ENCODE data around the gene HBZ.
"Not testable (repeated sequence)": the region's sequence is repeated elsewhere in the genome, so short reads cannot be mapped to it uniquely, and the experiment has no call there.

The HBZ gene

GRCh38 chr16:140175-140857 is 12.1 kb upstream of the HBZ start:
- no peak for DNase-seq

- DNase-seq: no peak
Observed at GRCh38 chr16:142405-142967, 10.0 kb upstream of the HBZ start.

- DNase-seq: no peak
Observed at GRCh38 chr16:143047-143446, 9.4 kb upstream of the HBZ start.

GRCh38 chr16:143456-143855 is 9.0 kb upstream of the HBZ start:
- no peak for DNase-seq

- DNase-seq: no peak
Observed at GRCh38 chr16:144797-145252, 7.6 kb upstream of the HBZ start.

- DNase-seq: no peak
Observed at GRCh38 chr16:146646-147045, 5.8 kb upstream of the HBZ start.

- no peak for DNase-seq
Observed at GRCh38 chr16:149024-149660, 3.3 kb upstream of the HBZ start.

- not testable (repeated sequence) for DNase-seq
Observed at GRCh38 chr16:153129-153521, 681 bp downstream of the HBZ start.

GRCh38 chr16:153550-154216 is 1.2 kb downstream of the HBZ start:
- DNase-seq: not testable (repeated sequence)

GRCh38 chr16:154217-155030 is 2.0 kb downstream of the HBZ start:
- peak in 1 of 2 experiments; percentile 14 for DNase-seq

GRCh38 chr16:155031-155398 is 2.6 kb downstream of the HBZ start:
- DNase-seq: no peak

- no peak for DNase-seq
Observed at GRCh38 chr16:159136-159849, 6.8 kb downstream of the HBZ start.

GRCh38 chr16:160242-160641 is 7.8 kb downstream of the HBZ start:
- not testable (repeated sequence) for DNase-seq

GRCh38 chr16:160691-161190 is 8.3 kb downstream of the HBZ start:
- no peak for DNase-seq

GRCh38 chr16:162271-162991 is 10.0 kb downstream of the HBZ start:
- no peak for DNase-seq

GRCh38 chr16:163139-163538 is 10.7 kb downstream of the HBZ start:
- DNase-seq: not testable (repeated sequence)

- DNase-seq: not testable (repeated sequence)
Observed at GRCh38 chr16:163696-164095, 11.3 kb downstream of the HBZ start.

- not testable (repeated sequence) for DNase-seq
Observed at GRCh38 chr16:164134-164823, 11.8 kb downstream of the HBZ start.

- DNase-seq: no peak
Observed at GRCh38 chr16:164827-165538, 12.5 kb downstream of the HBZ start.

All from activated CD4-positive, alpha-beta T cell treated with anti-CD3 and anti-CD28 coated beads, Interleukin-2, amount 50 U/mL, for 48 hours (primary cell).